H1 (cell line): Measurements from ENCODE around the gene ZNF302. TPM values are rescaled to one million over a fixed set of nuclear protein-coding genes. Genes with fewer than 3 reads are reported as not detected.

Experiments used
- BACH1 ChIP-seq: IDR thresholded peaks from 2 replicates; pipeline ENCODE4 v1.6.1; 2012; ENCODE audit warnings: low read length, improper control_type of control experiment
- CTBP2 ChIP-seq: IDR thresholded peaks from 2 replicates; pipeline ENCODE4 v1.7.0; 2011; ENCODE audit warnings: borderline replicate concordance, mild to moderate bottlenecking, moderate library complexity, mixed read lengths, low read length; ENCODE audit not compliant: insufficient read depth, insufficient read length
- EZH2 ChIP-seq: fragments of 200-600 bp; sonication (generic); IDR thresholded peaks from 2 replicates; pipeline ENCODE4 v1.7.1; 2012; ENCODE audit warnings: low read depth, mild to moderate bottlenecking, moderate library complexity, low read length, inconsistent platforms; ENCODE audit not compliant: severe bottlenecking
- polyA plus RNA-seq, 7 experiments: library from polyadenylated mRNA; depleted of rRNA in 3 of 7; stranded (reverse) in 5 of 7; unstranded in 2 of 7; fragments of >200 nt in 5 of 7; fragments of 200-250 nt in 2 of 7; gene quantifications; 1 replicate in 5 of 7; 2 replicates in 1 of 7; 4 replicates in 1 of 7; pipeline versions ENCODE4 v1.2.1 to v1.2.3, GENCODE V29; 2011 to 2013; ENCODE audit warnings: missing spikeins in 2 of 7, mixed read lengths in 2 of 7
- total RNA-seq: library from RNA; stranded (reverse); fragmentation: NEBNext Ultra II Directional; extraction: Animal tissue kit (Norgen Biotek cat#: 25700); gene quantifications from 2 replicates; pipeline ENCODE4 v1.2.1, GENCODE V29; 2021
- TF ChIP-seq, protein P1 (sequence below): IDR thresholded peaks from 2 replicates; pipeline ENCODE4 v1.6.1; 2012; ENCODE audit warnings: inconsistent platforms

The ZNF302 gene
- total and polyA plus RNA-seq, 2 of the 8 experiments (the other 6 are each of a cell fraction or from before 2014, with no cell fraction given): 9.1 to 20.4 TPM

DNA sequence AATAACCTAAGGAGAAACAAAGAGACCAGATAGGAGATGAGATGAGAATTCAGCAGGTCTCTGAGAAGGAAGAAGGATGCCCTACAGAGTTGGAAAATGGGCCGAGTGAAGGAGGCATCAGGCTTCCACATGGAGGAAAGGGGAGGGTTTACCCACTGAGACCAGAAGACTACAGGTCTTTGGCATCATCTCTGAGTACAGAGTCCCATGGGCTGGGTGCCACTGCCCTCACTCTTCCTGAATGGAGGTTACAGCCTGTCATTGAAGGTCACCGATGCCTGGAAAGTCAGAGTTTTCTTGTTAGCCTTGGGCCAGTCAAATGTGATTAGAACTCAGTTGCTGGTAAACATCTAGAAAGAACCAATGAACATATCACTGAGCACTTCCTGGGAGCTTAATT, 9.9 kb downstream of the ZNF302 start (continued):
- TF ChIP-seq CTBP2: no peak
- no peak for TF ChIP-seq EZH2
- TF ChIP-seq BACH1: no peak
- TF ChIP-seq, protein P1, sequence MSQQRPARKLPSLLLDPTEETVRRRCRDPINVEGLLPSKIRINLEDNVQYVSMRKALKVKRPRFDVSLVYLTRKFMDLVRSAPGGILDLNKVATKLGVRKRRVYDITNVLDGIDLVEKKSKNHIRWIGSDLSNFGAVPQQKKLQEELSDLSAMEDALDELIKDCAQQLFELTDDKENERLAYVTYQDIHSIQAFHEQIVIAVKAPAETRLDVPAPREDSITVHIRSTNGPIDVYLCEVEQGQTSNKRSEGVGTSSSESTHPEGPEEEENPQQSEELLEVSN: no peak
